GM21786 (cell line): ENCODE measurements around the gene STOML1.

Experiments
- ATAC-seq: cut with Tn5 transposase; IDR thresholded peaks from one replicate; pipeline ENCODE4 v1.9.1; 2021; ENCODE audit not compliant: unreplicated experiment

Gene STOML1, protein sequence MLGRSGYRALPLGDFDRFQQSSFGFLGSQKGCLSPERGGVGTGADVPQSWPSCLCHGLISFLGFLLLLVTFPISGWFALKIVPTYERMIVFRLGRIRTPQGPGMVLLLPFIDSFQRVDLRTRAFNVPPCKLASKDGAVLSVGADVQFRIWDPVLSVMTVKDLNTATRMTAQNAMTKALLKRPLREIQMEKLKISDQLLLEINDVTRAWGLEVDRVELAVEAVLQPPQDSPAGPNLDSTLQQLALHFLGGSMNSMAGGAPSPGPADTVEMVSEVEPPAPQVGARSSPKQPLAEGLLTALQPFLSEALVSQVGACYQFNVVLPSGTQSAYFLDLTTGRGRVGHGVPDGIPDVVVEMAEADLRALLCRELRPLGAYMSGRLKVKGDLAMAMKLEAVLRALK

DNA sequence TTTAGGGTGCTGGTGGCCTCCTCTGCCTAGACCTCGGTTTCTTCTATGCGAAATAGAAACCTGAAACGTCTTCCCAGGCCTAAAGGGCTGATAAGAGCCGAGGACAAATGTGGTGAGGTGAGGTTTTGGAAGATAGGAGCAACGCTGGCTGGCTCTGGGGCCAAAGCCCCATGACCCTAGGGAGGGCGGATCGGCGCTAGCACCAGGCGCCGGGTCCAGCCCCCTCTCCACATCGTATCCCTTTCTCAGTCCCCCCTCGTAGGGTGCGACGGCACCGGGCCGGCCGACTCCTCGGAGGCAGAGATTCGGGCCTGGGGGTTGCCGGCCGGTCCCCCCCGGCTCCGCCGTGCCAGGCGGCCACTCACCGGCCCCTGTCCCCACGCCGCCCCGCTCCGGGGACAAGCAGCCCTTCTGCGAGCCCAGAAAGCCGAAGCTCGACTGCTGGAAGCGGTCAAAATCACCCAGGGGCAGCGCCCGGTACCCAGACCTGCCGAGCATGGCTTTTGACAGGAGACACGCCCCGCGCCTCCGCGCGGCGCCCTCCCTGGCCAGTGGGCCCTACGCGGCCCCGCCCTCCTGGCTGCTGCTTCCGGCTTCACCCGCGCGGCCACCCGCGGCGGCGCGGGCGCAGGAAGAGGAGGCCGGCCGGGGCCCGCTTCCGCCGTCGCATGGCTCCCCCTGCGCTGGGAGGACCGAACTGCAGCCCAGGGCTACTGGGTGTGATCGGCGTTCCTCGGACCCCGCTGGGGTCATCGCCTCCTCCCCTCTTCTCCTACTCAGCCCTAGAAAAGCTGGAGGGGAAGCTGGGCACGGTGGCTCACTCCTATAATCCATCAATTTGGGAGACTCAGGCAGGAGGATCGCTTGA is at the start of gene STOML1:
Gene STOML1 (minus strand): TSS at position 570 of the 868 bp plus-strand sequence. CDS start 72 bp downstream, at position 498.
- ATAC-seq: peak; percentile 62

DNA sequence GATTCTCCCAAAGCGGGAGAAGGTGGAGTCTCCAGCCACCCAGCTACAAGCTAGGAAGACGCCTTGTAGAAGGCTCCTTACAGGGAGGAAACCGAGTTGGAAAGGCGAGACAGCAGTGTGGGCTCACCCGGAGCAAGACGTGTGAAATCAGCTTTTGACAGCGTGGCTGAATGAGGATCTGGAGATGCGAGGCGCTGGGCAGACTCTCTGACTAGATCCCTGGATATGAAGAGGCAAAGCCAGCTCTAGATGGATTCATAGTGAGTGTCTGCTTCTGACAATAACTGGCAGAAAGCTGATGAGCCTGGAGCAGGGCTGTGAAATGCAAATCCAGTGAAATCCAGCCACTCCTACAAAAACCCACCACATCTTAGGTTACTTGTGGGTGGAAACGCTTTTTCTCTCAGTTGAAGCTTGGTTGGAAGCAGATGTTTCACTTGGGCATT is 49.2 kb upstream of the STOML1 start:
- no peak for ATAC-seq

DNA sequence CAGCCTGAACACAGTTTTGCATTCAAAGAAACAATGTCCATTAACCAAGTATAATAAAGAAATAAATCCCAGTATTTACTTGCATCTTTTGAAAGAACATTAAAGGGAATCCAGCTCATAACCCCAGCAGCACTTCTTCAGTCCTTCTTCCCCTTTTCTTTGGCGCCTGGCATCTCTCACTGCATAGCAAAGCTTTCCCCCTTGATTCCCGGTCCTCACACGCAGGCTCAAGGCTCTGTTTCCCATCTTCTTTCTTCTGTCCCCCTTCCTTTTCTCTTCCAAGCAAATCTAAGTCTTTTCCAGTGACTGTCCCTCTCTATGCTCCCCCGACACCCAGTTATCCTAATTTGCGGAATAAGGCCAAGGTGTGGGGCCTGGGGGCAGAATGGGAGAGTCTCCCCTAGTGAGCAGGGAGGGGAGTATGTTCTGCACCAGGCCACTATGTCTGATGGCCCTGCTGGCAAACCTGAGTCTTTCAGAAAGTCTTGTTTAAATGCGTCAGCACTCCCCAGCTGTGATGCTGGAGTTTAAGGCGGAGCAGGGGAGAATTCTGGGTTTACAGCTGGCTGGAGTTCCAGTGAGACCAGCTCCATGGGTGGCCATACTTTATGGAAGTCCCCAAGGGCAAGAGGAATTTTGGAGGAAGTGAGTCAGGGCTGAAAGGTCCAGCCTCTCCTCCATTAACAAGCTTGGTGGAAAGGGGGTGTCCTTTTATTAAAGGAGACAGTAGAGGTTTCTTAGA is 48.2 kb upstream of the STOML1 start:
- no peak for ATAC-seq

DNA sequence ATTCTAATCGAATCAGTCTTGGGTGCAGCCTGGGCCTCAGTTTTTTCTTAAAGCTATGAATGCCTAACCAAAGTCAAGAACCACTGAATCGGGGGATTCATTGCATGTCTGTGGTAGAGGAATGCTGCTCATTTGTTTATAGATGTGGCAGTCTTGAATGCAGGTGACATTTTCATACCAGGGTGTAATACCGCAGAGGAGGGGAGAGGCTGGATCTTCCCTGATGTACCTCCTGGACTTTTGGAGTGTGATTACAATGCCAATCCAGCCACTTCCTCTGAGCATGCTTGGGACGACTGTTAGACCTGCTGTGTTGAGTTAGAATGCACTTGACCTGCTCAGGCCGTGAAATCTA is 47.5 kb upstream of the STOML1 start:
- no peak for ATAC-seq

DNA sequence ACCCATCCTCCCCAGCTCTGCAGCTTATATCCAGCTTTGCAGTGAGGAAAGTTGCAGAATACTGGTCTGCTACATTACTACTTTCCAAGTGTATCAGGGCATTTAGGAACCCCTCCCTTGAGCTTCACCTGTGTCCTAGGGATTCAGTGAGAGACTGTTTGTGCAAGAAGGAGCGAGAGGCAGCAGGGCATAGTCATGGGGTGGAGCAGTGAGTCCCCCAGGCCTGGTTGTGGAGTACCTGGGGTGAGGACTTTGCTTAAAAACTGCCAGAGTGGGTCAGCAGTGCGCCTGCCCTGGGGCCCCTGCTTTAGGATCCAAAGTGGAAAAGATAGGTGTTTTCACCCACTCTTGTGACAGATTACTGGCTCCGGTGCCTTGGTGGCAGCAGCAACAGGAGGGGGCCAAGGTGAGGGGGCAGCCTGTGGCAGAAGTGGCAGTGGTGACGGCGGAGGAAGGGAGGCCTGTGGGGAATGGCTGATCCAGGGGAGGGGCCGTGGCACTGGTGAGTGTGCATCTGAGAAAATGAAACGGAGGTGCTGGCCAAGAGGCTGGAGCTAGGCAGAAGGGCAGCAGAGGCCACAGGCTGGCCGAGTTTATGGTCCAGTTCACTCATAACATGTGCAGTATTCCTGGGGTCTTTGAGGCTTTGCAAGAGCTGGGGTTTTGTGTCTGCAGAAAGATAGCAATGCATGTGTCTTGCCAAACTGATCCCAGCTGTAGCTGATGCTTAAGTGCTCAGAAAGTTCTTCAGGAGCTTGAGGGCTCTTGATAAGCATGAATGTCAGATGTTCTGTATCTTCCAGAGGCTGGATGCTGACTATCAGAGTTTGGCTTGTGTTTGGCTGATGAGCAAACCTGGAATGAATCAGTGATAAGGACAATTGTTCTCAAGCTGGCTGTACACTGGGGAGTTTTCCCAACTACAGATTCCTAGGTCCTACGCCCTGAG is 46.9 kb upstream of the STOML1 start:
- ATAC-seq: no peak

DNA sequence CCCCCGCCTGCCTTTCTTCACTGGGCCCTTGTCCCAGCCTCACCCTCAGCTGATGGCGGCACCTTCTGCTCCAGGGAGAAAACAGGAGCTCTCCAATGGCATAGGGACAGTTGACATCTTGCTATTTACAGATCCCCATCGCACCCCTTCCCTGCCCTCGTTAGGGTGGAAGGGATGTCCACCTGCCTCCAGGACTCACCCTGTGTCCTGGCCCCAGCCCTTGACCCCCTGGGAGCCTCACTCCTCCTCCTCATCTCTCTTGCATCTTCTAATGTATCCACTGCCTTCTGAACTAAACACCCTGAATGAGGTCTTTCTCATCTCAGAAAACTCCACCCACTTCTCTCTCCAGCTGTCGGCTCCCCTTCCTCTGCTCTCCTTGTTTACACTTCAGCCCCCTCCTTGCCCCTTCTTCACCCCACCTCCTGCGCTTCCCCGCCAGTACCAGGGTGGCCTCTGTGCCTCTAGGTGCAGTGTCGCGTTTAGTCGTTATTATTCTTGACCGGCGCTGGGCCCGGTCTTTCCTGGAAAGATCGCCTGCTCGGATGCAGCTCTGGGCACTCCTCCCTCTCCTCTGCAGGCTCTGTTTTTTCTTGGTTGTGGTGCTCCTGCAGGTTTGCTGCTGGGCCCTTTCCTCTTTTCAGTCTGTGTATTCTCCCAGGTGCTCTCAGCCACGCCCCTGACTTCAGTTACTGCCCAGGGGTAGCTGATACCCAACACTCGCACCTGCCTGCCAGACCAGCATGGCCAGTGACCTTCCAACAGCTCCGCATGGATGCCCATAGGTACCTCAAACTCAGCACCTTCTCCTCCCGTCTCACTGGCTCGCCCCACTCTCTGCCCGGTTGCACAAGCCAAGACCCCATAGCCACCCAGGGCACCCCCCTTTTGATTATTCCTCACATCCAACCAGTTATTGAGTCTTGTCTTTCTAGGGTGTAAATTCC is 45.3 kb upstream of the STOML1 start:
- ATAC-seq: no peak

DNA sequence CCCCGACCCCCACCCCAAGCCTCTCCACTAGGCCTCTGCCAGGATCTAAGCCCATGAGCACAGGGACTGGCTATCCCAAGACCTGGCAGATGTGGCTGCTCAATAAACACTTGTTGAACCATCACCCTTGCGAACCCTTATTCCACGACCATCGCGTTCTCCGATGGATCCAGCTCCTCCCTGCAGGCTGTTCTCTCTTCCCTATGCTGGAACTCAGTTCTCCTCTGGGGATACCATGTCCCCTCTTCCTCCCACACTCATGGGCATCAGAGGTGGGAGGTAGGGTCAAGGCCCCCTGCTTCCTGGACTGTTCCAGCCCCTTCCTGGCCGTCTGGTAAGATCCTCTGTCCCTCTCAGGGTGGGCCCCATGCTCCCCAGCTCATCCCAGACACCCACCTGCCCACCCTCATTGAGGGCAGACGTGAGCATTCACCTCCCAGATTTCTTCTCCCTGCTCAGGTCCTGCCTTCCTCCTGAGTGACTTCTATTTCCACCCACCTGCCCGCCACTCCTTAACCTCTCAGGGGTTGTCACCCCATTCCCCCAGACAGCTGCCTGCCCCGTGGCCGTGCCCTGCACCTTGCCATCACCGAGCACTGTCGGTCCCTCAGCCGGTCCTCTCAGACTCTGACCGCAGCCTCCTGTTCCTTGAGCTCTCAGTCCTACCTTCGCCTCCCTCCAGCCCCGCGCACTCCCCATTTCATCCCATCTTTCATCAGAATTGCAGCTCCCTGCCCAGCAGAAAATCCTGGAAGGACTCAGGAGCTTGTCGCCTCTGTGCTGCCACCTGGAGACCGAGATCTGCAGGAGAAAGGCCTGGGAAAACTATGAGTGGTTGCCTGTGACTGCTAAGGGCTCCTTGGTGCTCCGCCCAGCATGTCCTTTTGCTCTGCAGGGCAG is 44.4 kb upstream of the STOML1 start:
- ATAC-seq: no peak

DNA sequence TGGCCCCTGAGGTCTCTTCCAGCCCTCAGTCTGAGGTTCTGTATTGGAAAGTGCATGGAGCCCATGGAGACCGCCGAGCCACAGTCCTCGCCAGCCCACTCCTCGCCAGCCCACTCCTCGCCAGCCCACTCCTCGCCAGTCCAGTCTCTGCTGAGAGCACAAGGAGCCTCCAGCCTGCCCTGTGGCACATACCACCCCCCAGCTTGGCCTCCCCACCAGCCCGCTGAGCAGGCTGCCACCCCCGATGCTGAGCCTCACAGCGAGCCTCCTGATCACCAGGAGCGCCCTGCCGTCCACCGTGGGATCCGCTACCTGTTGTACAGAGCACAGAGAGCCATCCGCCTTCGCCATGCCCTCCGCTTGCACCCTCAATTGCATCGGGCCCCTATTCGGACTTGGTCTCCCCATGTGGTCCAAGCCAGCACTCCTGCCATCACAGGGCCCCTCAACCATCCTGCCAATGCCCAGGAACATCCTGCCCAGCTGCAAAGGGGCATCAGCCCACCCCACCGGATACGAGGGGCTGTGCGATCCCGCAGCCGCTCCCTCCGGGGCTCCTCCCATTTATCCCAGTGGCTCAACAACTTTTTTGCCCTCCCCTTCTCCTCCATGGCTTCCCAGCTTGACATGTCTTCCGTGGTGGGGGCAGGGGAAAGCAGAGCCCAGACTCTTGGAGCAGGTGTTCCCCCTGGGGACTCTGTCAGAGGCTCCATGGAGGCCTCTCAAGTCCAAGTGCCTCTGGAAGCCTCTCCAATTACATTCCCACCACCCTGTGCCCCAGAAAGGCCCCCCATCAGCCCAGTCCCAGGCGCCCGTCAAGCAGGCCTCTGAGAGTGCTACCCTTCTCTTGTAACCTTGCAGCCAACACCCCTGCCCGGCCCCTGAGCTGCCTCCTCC is 43.3 kb upstream of the STOML1 start:
- ATAC-seq: no peak

DNA sequence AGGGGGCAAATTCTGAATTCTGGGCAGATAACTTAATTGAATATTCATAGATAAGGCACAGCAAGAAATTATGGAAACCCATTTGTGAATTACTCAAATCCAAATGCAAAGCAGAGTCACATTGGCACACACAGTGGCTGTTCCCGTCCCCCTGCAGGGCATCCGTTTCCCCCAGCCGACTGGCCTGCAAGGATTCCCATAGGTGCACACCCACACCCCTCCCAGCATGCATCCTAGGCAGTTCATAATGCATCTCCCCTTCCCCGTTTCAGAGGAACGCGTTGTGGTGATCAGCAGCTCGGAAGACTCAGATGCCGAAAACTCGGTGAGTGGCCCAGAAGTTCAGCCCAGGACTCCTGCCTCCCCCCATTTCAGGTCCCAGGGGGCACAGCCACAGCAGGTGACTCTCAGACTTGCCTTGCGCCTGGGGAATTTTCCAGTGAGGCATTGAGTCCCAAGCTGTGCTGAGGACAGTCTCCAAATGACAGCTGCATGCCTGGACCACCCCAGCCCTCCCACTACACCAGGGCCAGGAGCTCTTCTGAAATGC is 42.2 kb upstream of the STOML1 start:
- ATAC-seq: no peak

DNA sequence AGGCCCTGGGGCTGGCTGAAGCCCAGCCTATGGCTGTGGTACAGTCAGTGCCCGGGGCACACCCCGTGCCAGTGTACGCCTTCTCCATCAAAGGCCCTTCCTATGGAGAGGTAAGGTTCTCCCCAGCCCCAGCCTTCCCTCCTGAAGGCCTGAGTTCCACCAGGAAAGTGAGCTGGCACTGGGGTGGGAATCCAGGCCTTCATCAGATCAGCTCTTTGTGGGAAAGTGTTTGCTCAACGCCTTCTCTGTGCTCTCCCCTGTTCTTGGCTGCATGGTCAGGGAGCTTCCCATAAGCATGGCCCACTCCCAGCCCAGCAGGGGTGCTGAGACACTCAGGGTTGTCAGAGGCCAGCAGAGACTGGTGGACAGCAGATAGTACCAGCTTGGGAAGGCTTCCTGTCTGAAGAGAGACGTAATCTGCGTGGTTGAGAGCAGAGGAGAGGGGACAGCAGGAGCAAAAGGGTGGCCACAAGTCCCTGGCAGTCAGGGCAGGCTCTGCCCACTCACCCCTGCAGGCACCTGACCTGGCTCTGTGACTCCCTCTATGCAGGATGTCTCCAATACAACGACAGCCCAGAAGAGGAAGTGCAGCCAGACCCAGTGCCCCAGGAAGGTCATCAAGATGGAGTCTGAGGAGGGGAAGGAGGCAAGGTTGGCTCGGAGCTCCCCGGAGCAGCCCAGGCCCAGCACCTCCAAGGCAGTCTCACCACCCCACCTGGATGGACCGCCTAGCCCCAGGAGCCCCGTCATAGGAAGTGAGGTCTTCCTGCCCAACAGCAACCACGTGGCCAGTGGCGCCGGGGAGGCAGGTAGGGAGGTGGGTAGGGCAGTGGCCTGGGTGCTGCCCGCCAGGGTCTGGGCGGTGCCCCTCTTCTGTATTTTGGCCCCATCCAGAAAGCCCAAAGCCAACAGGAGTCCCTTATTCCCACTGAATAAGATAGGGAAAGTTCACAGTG is 40.8 kb upstream of the STOML1 start:
- ATAC-seq: no peak

DNA sequence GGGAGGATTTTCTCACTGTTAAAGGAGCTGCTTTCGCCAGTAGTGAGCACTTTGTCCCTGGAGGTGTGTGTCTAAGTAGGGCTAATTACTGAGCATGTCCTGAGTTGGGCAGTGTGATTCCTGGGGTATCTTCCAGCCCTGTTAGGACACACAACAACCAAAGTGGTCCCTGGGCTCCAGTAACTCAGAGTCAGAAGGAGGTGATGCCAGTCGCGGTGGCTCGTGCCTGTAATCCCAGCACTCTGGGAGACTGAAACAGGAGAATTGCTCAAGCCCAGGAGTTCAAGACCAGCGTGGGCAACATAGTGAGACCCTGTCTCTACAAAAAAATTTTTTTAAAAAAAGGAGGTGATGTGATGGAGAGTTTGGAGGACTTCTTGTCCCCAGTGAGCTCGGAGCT is 40.0 kb upstream of the STOML1 start:
- ATAC-seq: no peak

DNA sequence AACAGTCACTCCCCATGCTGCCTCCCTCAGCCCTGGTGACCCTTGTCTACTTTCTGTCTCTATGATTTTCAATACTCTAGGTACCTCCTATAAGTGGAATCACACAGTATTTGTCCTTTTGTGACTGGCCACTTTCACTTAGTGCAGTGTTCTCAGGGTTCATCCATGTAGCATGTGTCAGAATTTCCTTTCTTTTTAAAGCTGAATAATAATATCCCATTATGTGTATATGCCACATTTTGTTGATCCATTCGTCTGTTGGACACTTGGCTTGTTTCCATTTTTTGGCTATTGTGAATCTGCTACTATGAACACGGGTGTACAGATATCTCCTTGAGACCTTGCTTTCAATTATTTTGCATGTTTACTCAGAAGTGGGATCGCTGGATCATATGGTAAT is 36.6 kb upstream of the STOML1 start:
- no peak for ATAC-seq

DNA sequence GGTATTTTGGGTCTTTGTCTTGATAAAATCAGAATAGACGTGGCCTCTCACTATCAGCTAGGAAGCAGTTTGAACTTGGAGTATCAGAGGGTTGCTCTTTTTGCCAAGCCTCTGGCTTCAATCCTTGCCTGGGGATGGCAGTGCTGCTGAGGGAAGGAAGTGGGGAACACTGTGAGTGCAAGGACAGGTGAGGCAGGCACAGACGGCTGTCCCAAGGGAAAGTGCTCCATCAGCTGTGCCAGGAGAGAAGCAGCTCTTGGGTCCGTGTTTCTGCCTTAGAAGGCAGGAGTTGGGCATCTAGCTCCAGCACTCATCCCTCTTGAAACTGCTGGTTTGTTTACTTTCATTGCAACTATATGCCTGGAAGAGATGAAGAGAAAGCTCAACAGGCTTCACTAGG is 35.6 kb upstream of the STOML1 start:
- no peak for ATAC-seq

DNA sequence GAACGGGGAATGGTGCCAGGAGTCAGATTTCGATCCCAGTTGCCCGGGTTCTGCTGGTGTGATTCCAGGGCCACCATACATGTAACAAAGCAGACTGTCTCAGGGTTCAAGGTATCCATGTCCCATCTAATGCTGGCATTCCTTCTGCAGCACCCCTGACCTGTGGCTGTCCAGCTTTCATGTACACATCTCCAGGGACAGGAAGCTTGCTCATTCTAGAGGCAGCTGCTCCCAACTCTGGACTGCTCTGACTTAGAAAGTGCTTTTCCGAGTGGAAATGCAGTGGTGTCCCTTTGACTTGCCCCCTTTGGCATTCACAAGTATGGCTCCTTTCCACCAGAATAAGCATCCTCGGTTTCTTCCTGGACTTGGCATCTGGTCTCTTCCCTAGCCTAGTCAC is 33.3 kb upstream of the STOML1 start:
- no peak for ATAC-seq

DNA sequence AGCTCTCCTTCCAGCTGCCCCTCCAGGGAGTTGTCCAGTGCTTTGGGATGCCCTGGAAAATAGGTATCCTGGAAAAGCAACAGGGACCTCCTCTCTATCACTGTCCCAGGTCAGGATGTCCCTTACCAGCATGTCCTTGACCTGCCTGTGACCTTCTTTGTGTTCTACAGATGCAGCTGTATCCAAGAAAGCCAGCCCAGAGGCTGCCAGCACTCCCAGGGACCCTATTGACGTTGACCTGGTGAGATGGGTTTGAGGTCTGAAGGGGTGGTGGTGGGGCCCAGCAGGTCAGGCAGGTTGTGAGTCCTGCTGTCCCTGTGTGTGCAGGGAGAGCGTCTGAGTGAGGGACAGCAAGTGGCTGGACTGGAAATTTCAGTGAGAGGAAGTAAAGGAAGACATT is 32.6 kb upstream of the STOML1 start:
- ATAC-seq: no peak
